Tibial artery (tissue), 4 donors: ENCODE results near the gene CACFD1.

Experiments used
- DNase-seq, 2 donors: peaks; one replicate each; pipeline ENCODE4 v3.0.0-alpha.2; 2019
- H3K27ac ChIP-seq, 2 donors: fragments of 200-600 bp; sonication (generic) in 1 of 2; 1 replicate in 1 of 2; 2 replicates in 1 of 2; pipeline ENCODE4 v1.5.1; 2018 to 2019; ENCODE audit warnings: mild to moderate bottlenecking in 1 of 2
- H3K27me3 ChIP-seq, 2 donors: fragments of 200-600 bp; sonication (generic) in 1 of 2; one replicate each; pipeline versions ENCODE4 v1.5.1 to v1.6.0; 2016 to 2019
- H3K36me3 ChIP-seq, 3 donors: fragments of 200-600 bp; sonication (generic) in 2 of 3; one replicate each; pipeline ENCODE4 v1.5.1; 2016 to 2019; ENCODE audit warnings: mild to moderate bottlenecking in 2 of 3
- H3K4me1 ChIP-seq, 4 donors: fragments of 200-600 bp; sonication (generic) in 2 of 4; 1 replicate in 3 of 4; 2 replicates in 1 of 4; pipeline ENCODE4 v1.5.1; 2016 to 2019
- H3K4me3 ChIP-seq, 2 donors: fragments of 200-600 bp; sonication (generic) in 1 of 2; 1 replicate in 1 of 2; 2 replicates in 1 of 2; pipeline ENCODE4 v1.5.1; 2018 to 2019; ENCODE audit warnings: mild to moderate bottlenecking in 2 of 2
- H3K9me3 ChIP-seq, 3 donors: fragments of 200-600 bp; sonication (generic) in 1 of 3; one replicate each; pipeline ENCODE4 v1.5.1; 2016 to 2019
- intact Hi-C: fragments of 100-400 bp; cut with DNase I; formaldehyde crosslinking; loops from one replicate; pipeline ENCODE4 v1.15.0; 2023; ENCODE audit warnings: low total_unique reads
- TF ChIP-seq, protein P1 (sequence below), 2 experiments: fragments of 200-600 bp in 1 of 2; fragments of 450-650 bp in 1 of 2; IDR thresholded peaks; one replicate each; pipeline ENCODE4 v1.5.1; 2017 to 2019; ENCODE audit warnings: antibody characterized with exemption in 2 of 2, mild to moderate bottlenecking in 1 of 2, moderate library complexity in 1 of 2

Gene CACFD1

DNA sequence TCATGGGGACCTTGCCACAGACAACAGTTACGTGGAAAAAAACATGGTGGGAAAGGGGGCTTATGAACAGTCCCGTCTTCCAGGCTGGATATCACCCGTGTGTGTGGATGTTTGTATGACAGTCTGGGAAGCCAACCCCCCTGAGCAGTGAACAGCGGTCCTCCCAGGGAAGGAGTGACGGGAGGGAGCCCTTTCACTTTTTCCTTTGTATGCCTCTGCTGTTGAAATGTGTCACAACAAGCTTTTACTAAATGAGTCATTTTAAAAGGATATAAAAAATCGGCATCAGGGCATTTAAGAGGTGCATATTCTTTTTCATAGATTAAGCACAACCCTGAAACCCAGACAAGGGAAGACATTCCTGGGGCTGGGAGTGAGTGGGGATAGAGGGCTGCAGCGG, 59.9 kb downstream of the CACFD1 start:
- TF ChIP-seq, protein P1, sequence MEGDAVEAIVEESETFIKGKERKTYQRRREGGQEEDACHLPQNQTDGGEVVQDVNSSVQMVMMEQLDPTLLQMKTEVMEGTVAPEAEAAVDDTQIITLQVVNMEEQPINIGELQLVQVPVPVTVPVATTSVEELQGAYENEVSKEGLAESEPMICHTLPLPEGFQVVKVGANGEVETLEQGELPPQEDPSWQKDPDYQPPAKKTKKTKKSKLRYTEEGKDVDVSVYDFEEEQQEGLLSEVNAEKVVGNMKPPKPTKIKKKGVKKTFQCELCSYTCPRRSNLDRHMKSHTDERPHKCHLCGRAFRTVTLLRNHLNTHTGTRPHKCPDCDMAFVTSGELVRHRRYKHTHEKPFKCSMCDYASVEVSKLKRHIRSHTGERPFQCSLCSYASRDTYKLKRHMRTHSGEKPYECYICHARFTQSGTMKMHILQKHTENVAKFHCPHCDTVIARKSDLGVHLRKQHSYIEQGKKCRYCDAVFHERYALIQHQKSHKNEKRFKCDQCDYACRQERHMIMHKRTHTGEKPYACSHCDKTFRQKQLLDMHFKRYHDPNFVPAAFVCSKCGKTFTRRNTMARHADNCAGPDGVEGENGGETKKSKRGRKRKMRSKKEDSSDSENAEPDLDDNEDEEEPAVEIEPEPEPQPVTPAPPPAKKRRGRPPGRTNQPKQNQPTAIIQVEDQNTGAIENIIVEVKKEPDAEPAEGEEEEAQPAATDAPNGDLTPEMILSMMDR (IDR thresholded peaks at IDR 0.05): no peak
- H3K27ac ChIP-seq: no peak overlapping the region
- H3K27me3 ChIP-seq: peaks cover 0 to 52% of the 10 kb centered on the region in 2 donors
- H3K9me3 ChIP-seq: no peaks in the 10 kb centered on the region
- DNase-seq: no peak
- no peaks in the 10 kb centered on the region for H3K36me3 ChIP-seq
- H3K4me3 ChIP-seq: no peak overlapping the region
- H3K4me1 ChIP-seq: peaks cover 0 to 3% (median 2%) of the 10 kb centered on the region in 4 donors
- intact Hi-C loops: no loop called here

GRCh38 chr9:133520121-133520835, 60.5 kb downstream of the CACFD1 start:
- Histone ChIP-seq H3K4me1 (no peaks in the 10 kb centered on the region), H3K27ac (no peak overlapping the region), H3K36me3 (no peaks in the 10 kb centered on the region), H3K4me3 (no peak overlapping the region), H3K9me3 (no peaks in the 10 kb centered on the region), H3K27me3 (peaks cover 0 to 46% of the 10 kb centered on the region in 2 donors)
- TF ChIP-seq, protein P1 (IDR thresholded peaks at IDR 0.05): no peak
- intact Hi-C loops: no loop called here
- DNase-seq: no peak
